SK-N-MC (cell line): ENCODE measurements around the gene TNP2.

Source experiments
- EZH2 ChIP-seq: fragments of 200-600 bp; sonication (generic); IDR thresholded peaks from one replicate; pipeline ENCODE4 v1.6.1; 2017; ENCODE audit warnings: antibody characterized with exemption
- FOXP2 ChIP-seq: optimal IDR thresholded peaks from 2 replicates; pipeline ENCODE3; 2011; ENCODE audit warnings: mild to moderate bottlenecking, moderate library complexity; ENCODE audit not compliant: insufficient read depth; ENCODE audit errors: extremely low read length, control extremely low read depth
- POLR2AphosphoS5 ChIP-seq: IDR thresholded peaks from 2 replicates; pipeline ENCODE4 v1.6.1; 2012; ENCODE audit warnings: mild to moderate bottlenecking, low read depth, low read length, borderline replicate concordance

- TF ChIP-seq POLR2AphosphoS5 (no peak), FOXP2 (no peak), EZH2 (no peak)
Measured at GRCh38 chr16:11260596-11260966, 8.5 kb downstream of the TNP2 start.
